Fibroblast of lung (primary cell): ENCODE results near the gene CACYBP.

ENCODE experiments used
- CTCF ChIP-seq, 2 donors: IDR thresholded peaks in 1 of 2; conservative IDR thresholded peaks in 1 of 2; 1 replicate in 1 of 2; 2 replicates in 1 of 2; pipeline ENCODE4 v1.5.1; 2011 to 2012; ENCODE audit warnings: low read length in 2 of 2, control low read depth in 1 of 2, inconsistent platforms in 1 of 2, low read depth in 1 of 2, mild to moderate bottlenecking in 1 of 2
- EZH2 ChIP-seq: IDR thresholded peaks from 2 replicates; pipeline ENCODE4 v1.5.1; 2012; ENCODE audit warnings: low read length, control low read depth, mild to moderate bottlenecking; ENCODE audit errors: missing control alignments

DNA sequence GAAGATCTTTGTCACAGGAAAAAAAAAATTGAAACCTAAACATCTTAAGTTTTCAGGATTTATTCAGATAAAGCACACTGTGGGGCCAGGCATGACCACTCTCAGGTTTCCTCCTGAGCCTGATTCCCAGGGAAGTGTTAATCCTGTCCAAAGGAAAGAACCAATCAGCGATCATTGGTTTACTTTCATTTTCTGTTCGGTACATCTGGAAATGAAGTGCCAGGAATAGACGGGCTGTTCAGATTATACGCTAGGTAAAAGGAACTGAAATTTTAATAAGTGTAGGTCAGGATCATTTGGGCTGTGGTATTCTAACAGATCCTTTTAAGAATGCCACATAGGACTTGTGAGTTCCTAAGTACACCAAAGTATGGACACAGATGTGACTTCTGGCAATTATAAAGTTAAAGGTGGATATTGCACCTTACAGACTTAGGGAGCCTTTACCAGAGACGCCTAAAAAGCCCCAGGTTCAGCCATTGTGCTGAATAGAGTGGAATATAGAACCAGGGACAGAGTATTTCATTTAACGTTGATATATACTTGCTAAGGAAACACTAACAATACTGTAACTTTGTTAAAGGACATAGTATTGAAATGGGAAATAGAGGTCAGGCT lies 9.3 kb upstream of the CACYBP start:
- TF ChIP-seq CTCF (conservative IDR thresholded peaks at IDR 0.05 in 1 of 2, IDR thresholded peaks at IDR 0.05 in 1 of 2; ENCODE audit: low read depth in 1 of 2, low read length in 2 of 2) (no peak), EZH2 (no peak)
